IMR-90 (cell line): ENCODE data around the gene SH3RF1. TPM values are rescaled to one million over a fixed set of nuclear protein-coding genes. Genes with fewer than 3 reads are reported as not detected.

Experiments used
- ATAC-seq: fragments of 200-7000 bp; cut with Tn5 transposase; 2 replicates; pipeline ENCODE4 v1.9.1; 2020; ENCODE audit warnings: low read depth, mild to moderate bottlenecking, moderate library complexity
- BruUV-seq: library from RNA; stranded (reverse); fragments of 400-500 nt; replicated peaks from 2 replicates; lab custom pipeline; 2021; lab: Mats Ljungman, UMichigan
- CTCF ChIA-PET: fragments of 300-600 bp; formaldehyde crosslinking; extraction: SDS; loops from one replicate; lab custom pipeline; 2021; ENCODE audit warnings: antibody characterized with exemption; lab: Yijun Ruan, JAX
- POLR2A ChIA-PET: fragments of 300-600 bp; sonication (Branson Sonifier 250); formaldehyde crosslinking; loops from one replicate; lab custom pipeline; 2022; ENCODE audit warnings: antibody characterized with exemption; ENCODE audit not compliant: unreplicated experiment; lab: Charles Lee
- DNase-seq: peaks from one replicate; pipeline ENCODE4 v3.0.0; 2013
- H2AFZ ChIP-seq: replicated peaks from 2 replicates; pipeline ENCODE3; 2013; ENCODE audit warnings: low read length, mild to moderate bottlenecking; ENCODE audit not compliant: poor library complexity
- H2AK5ac ChIP-seq: 2 replicates; pipeline ENCODE4 v1.6.1; 2013; ENCODE audit warnings: low read depth, low read length, inconsistent platforms
- H2AK9ac ChIP-seq: replicated peaks from 2 replicates; pipeline ENCODE3; 2013; ENCODE audit warnings: mild to moderate bottlenecking, low read depth, low read length, moderate library complexity; ENCODE audit not compliant: poor library complexity
- H2BK120ac ChIP-seq: 2 replicates; pipeline ENCODE4 v1.6.1; 2013; ENCODE audit warnings: low read depth, low read length, inconsistent platforms
- H2BK15ac ChIP-seq: 3 replicates; pipeline ENCODE4 v1.6.1; 2013; ENCODE audit warnings: low read depth, low read length, inconsistent platforms
- H2BK20ac ChIP-seq: 2 replicates; pipeline ENCODE4 v1.6.1; 2013; ENCODE audit warnings: low read depth, mild to moderate bottlenecking, inconsistent platforms, low read length, moderate library complexity
- H2BK5ac ChIP-seq: 2 replicates; pipeline ENCODE4 v1.6.1; 2013; ENCODE audit warnings: mild to moderate bottlenecking, low read depth, low read length, inconsistent platforms; ENCODE audit not compliant: poor library complexity, severe bottlenecking
- H3K14ac ChIP-seq: replicated peaks from 2 replicates; pipeline ENCODE4 v1.6.1; 2013; ENCODE audit warnings: low read depth, low read length, inconsistent platforms
- H3K18ac ChIP-seq: 2 replicates; pipeline ENCODE4 v1.6.1; 2013; ENCODE audit warnings: low read depth, low read length, control low read depth
- H3K23ac ChIP-seq: 2 replicates; pipeline ENCODE4 v1.6.1; 2013; ENCODE audit warnings: low read depth, low read length, inconsistent platforms
- H3K27ac ChIP-seq: 2 replicates; pipeline ENCODE4 v1.5.1; 2013; ENCODE audit warnings: mild to moderate bottlenecking, control low read depth, low read length; ENCODE audit not compliant: insufficient read depth
- H3K27me3 ChIP-seq: 2 replicates; pipeline ENCODE4 v1.6.1; 2013; ENCODE audit warnings: low read length; ENCODE audit not compliant: control insufficient read depth, insufficient read depth
- H3K36me3 ChIP-seq: 2 replicates; pipeline ENCODE4 v1.6.1; 2013; ENCODE audit warnings: low read length, mixed read lengths; ENCODE audit not compliant: control insufficient read depth, insufficient read depth
- H3K4ac ChIP-seq: 2 replicates; pipeline ENCODE4 v1.6.1; 2013; ENCODE audit warnings: low read depth, low read length, inconsistent platforms
- H3K4me1 ChIP-seq: 2 replicates; pipeline ENCODE4 v1.6.1; 2013; ENCODE audit warnings: low read length, mixed read lengths; ENCODE audit not compliant: control insufficient read depth, insufficient read depth
- H3K4me2 ChIP-seq: 2 replicates; pipeline ENCODE4 v1.6.1; 2013; ENCODE audit warnings: low read depth, mild to moderate bottlenecking, control low read depth, low read length, moderate library complexity
- H3K4me3 ChIP-seq: 2 replicates; pipeline ENCODE4 v1.5.1; 2013; ENCODE audit warnings: low read depth, mild to moderate bottlenecking, control low read depth, low read length, moderate library complexity; ENCODE audit not compliant: insufficient read depth
- H3K56ac ChIP-seq: 2 replicates; pipeline ENCODE4 v1.6.1; 2013; ENCODE audit warnings: low read length, inconsistent platforms; ENCODE audit not compliant: insufficient read depth; ENCODE audit errors: extremely low read depth
- H3K79me1 ChIP-seq, 2 experiments: 2 replicates each; pipeline ENCODE4 v1.6.1; 2013; ENCODE audit warnings: low read length in 2 of 2, inconsistent platforms in 1 of 2, low read depth in 1 of 2
- H3K9ac ChIP-seq: 2 replicates; pipeline ENCODE4 v1.6.1; 2013; ENCODE audit warnings: low read depth, low read length, control low read depth
- H3K9me1 ChIP-seq: 2 replicates; pipeline ENCODE4 v1.6.1; 2013; ENCODE audit warnings: low read length, inconsistent platforms; ENCODE audit not compliant: insufficient read depth
- H3K9me3 ChIP-seq: 2 replicates; pipeline ENCODE4 v1.6.1; 2013; ENCODE audit warnings: low read length; ENCODE audit not compliant: control insufficient read depth, insufficient read depth
- H4K20me1 ChIP-seq: 2 replicates; pipeline ENCODE4 v1.6.1; 2013; ENCODE audit warnings: low read length, inconsistent platforms; ENCODE audit not compliant: insufficient read depth
- H4K5ac ChIP-seq: 2 replicates; pipeline ENCODE4 v1.6.1; 2013; ENCODE audit warnings: mild to moderate bottlenecking, low read depth, low read length, control low read depth
- H4K8ac ChIP-seq, 2 experiments: 2 replicates each; pipeline ENCODE4 v1.6.1; 2013; ENCODE audit warnings: low read depth in 2 of 2, low read length in 2 of 2, control low read depth in 1 of 2, inconsistent platforms in 1 of 2
- H4K91ac ChIP-seq: 2 replicates; pipeline ENCODE4 v1.6.1; 2013; ENCODE audit warnings: low read depth, low read length, inconsistent platforms; ENCODE audit not compliant: insufficient read depth
- BHLHE40 ChIP-seq: fragments of 150-350 bp; IDR thresholded peaks from 2 replicates; pipeline ENCODE4 v1.6.1; 2016; ENCODE audit warnings: mild to moderate bottlenecking, low read depth, low read length
- CEBPB ChIP-seq: IDR thresholded peaks from 2 replicates; pipeline ENCODE4 v1.6.1; 2012; ENCODE audit warnings: low read depth, low read length, improper control_type of control experiment
- CHD1 ChIP-seq: IDR thresholded peaks from 2 replicates; pipeline ENCODE4 v1.6.1; 2012; ENCODE audit warnings: low read depth, low read length, improper control_type of control experiment
- MXI1 ChIP-seq: IDR thresholded peaks from 2 replicates; pipeline ENCODE4 v1.6.1; 2012; ENCODE audit warnings: low read depth, mild to moderate bottlenecking, low read length, moderate library complexity, borderline replicate concordance
- RAD21 ChIP-seq: IDR thresholded peaks from 2 replicates; pipeline ENCODE4 v1.6.1; 2012; ENCODE audit warnings: low read length, improper control_type of control experiment
- WGBS, 2 experiments: methylation state at CpG; one replicate each; pipeline versions ENCODE4 v1.1.5 to v1.1.7; 2013; ENCODE audit warnings: missing lambda C conversion rate in 2 of 2; ENCODE audit not compliant: insufficient read length in 1 of 2; ENCODE audit errors: extremely low coverage in 2 of 2; 5-methylcytosine and 5-hydroxymethylcytosine counted together
- dilution Hi-C: fragments of 300-500 bp; cut with HindIII; formaldehyde crosslinking; loops from one replicate; pipeline ENCODE4 v1.14.3; 2018; ENCODE audit warnings: low sequenced_read_pairs; ENCODE audit not compliant: unreplicated experiment
- in situ Hi-C: fragments of 300-500 bp; cut with MboI; formaldehyde crosslinking; loops from 3 replicates; pipeline ENCODE4 v1.14.3; 2019; ENCODE audit warnings: low sequenced_read_pairs, inconsistent platforms, mixed read lengths
- intact Hi-C: fragments of 100-400 bp; cut with micrococcal nuclease; formaldehyde crosslinking; loops from 2 replicates; pipeline ENCODE4 v1.10.0; 2022
- polyA plus RNA-seq, 3 experiments: library from polyadenylated mRNA; depleted of rRNA; stranded (reverse); fragments of >200 nt; gene quantifications; 2 replicates each; pipeline ENCODE4 v1.2.3, GENCODE V29; 2012; ENCODE audit warnings: low replicate concordance in 1 of 3
- total RNA-seq: library from RNA; depleted of rRNA; stranded (reverse); fragments of >200 nt; gene quantifications from 2 replicates; pipeline ENCODE4 v1.2.3, GENCODE V29; 2012

Gene SH3RF1
- total and polyA plus RNA-seq, 2 of the 4 experiments (the other 2 are of a cell fraction): 22.0 to 29.8 TPM

GRCh38 chr4:169050881-169051760 lies 219.6 kb downstream of the SH3RF1 start:
- no peak overlapping the region for H3K9ac ChIP-seq
- H2AFZ ChIP-seq: no peak overlapping the region
- H3K4me1 ChIP-seq: no peaks in the 10 kb centered on the region
- DNase-seq (no peak), ATAC-seq (no peak)
- no peak overlapping the region for H2BK15ac ChIP-seq
- H4K91ac ChIP-seq: no peak overlapping the region
- no peaks in the 10 kb centered on the region for H3K9me1 ChIP-seq
- H3K27me3 ChIP-seq: no peaks in the 10 kb centered on the region; the same call in 1 of the 2 replicates
- no peak overlapping the region for H4K8ac ChIP-seq
- H4K5ac ChIP-seq: no peak overlapping the region
- 74% methylated on average over 3 of the region's 9 CpGs; no CpG with 5 or more reads in 1 of the 2 experiments for WGBS, 2 experiments
- no peak overlapping the region for H3K4ac ChIP-seq
- H2AK5ac ChIP-seq: no peak overlapping the region
- dilution Hi-C loops: no loop called here
- H3K9me3 ChIP-seq: no peaks in the 10 kb centered on the region
- no peaks in the 10 kb centered on the region for H4K20me1 ChIP-seq
- in situ Hi-C loops: no loop called here
- CTCF ChIA-PET: no interaction called here
- no peak overlapping the region for H3K4me3 ChIP-seq
- no peak overlapping the region for H2BK5ac ChIP-seq
- no peak overlapping the region for H2BK120ac ChIP-seq
- no peaks in the 10 kb centered on the region for H3K36me3 ChIP-seq
- H2AK9ac ChIP-seq: no peak overlapping the region
- no peaks in the 10 kb centered on the region for H3K79me1 ChIP-seq
- no TSS peak for BruUV-seq
- no peak overlapping the region for H3K23ac ChIP-seq
- POLR2A ChIA-PET: no interaction called here
- intact Hi-C loops: no loop called here
- H3K27ac ChIP-seq: no peak overlapping the region
- H3K56ac ChIP-seq: no peak overlapping the region
- H2BK20ac ChIP-seq: no peak overlapping the region
- H3K4me2 ChIP-seq: no peak overlapping the region
- no peak overlapping the region for H3K18ac ChIP-seq
- H3K14ac ChIP-seq: no peak overlapping the region
- TF ChIP-seq CEBPB (no peak), BHLHE40 (no peak), RAD21 (no peak), CHD1 (no peak), MXI1 (no peak)
